GM15510 (cell line): ENCODE data around the gene INMT.

Experiments used
- POLR2A ChIP-seq: IDR thresholded peaks from 3 replicates; pipeline ENCODE4 v1.6.1; 2011; ENCODE audit warnings: borderline replicate concordance; ENCODE audit not compliant: insufficient read length; ENCODE audit errors: extremely low read depth

The INMT gene

DNA sequence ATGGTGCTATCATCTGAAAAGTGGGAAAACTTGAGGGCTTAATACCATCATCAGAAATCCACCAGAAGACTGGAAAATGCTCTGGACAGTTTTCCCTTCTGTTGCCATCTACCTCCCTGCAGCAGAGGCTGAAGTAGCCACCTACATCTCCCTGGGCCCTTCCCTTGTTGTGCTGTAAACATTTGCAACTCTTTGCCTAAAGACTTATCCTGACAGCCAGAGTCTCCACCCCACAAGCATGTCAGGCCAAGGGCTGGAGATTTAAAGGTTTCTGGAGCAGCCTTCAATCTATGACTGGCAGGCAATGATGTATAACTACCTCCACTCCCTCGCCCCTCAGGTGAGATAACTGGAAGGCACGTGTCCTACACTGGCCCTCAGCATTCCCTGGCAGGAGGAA lies 29.7 kb upstream of the INMT start:
- TF ChIP-seq POLR2A: no peak

DNA sequence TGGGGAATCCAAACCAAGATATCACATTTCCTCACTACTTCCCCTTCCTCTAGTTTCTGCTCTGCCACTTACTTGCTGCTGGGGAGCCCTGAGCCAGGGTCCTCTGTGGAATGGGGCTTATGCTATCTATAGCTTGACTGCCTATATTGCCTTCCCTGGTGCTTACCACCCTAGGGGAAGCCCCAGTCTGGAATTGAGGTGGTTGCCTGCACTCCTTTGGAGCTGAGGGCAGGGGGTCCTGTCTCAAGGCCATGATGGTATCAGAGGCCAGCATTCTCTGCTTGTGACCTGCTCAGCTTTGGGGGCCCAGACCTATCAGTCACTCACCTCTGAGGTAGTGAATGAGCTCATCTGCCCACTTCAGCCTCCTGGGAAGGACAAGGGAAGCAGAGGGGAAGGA lies 29.3 kb upstream of the INMT start:
- TF ChIP-seq POLR2A: no peak

DNA sequence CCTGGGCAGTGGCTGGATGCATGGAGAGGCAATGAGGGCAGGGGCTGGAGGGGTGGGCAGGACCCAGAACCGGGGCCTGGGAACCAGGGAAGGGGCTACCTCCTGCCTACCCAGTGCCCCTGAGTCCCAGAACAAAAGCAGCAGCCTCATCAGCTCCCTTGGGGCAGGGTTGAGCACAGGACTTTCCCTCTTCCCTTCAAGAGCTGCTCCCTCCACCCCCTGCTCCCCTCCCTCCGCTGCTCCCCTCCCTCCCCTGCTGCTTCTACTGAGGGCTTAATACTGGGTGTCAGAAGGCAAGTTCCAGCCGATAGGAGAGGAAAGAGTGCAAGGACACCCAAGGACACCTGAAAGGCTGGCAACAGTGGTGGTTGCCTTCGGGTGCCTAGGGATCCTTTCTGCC lies 28.2 kb upstream of the INMT start:
- TF ChIP-seq POLR2A: no peak

DNA sequence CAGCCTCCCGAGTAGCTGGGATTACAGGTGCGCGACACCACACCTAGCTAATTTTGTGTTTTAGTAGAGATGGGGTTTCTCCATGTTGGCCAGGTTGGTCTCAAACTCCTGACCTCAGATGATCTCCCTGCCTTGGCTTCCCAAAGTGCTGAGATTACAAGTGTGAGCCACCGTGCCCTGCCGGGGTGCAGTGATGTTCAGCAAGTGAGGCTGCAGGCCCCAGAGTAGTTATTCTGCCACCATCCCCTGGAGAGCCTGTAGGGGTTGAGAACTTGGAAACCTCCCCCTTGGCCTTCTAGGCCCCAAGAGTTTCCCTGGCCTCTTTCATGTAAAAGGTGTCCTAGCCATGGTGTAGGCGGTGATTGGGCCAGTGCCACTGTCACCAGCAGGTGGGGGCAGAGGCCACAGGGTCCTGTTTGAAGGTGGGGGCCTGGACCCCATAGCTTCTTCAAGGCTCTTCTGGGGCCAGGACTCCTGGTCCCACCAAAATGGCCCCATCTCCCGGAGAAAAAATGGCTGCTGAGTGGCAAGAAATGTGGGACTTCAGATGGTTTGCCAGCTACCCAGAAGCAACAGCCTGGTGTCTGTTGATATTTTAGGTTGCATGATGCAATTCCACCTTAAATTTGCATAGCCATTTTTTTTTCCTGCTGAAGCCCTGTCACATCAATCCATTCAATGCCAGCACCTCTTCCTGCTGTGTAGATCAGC lies 25.5 kb upstream of the INMT start:
- TF ChIP-seq POLR2A: no peak

DNA sequence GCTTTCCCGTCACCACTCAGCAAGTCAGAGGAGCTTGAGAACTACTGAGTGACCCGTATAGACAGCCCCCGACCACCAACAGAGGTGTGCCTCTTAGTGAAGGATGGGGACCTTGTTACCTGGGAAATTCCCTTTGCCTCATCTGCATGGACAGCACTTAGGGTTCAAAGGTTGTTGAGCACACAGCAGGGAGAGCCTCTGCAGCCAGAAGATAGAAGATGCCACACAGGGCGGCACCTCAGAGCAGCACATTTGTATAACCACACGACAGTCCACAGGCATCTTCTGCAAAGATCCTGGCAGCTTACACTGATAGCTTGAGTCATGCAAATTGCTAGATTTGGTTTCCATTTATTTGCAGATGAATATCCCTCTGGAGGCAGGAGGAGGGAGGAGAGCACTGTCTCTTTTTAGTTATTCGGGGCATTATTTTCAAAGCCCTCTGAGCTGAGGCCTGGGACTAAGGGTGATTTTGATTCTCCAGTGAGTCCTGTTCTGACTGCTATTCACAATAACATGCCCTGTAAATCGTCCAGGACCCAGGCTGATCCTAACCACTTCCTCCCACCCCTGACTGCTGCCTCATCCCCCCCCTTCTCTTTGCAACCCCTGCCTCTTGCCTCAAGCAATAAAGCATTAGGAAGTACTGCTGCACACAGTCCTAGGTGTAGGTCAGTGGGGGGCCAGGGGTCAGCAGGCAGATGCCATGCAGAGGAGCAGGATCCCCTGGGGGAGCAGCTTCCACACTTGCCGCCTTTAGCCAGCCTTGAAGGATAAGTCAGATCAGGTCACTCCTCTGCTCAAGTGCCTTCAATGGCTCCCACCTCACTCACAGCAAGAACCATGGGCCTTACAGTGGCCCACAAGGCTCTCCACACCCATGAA lies 24.6 kb upstream of the INMT start:
- no peak for TF ChIP-seq POLR2A

DNA sequence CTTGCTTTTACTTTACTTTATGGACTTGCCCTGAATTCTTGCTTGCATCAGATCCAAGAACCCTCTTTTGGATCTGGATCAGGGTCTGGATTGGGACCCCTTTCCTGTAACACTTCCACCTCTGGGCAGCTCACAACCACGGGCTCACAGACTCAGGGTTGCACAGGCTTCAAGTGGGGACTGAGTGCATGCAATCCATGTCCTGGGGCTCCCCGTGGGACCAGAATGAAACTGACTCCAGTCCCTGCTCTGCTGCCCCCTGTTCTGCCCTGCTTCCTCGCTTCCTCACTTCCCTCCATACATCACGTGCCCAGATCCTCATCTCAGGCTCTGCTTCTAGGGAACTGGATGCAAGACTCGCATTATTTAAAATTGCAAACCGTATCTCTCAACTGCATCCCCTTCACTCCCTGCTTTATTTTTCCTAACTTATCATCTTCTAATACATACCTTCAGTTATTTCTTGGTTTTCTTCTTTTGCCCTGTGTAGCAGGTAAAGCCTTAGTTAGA lies 23.3 kb upstream of the INMT start:
- TF ChIP-seq POLR2A: no peak

DNA sequence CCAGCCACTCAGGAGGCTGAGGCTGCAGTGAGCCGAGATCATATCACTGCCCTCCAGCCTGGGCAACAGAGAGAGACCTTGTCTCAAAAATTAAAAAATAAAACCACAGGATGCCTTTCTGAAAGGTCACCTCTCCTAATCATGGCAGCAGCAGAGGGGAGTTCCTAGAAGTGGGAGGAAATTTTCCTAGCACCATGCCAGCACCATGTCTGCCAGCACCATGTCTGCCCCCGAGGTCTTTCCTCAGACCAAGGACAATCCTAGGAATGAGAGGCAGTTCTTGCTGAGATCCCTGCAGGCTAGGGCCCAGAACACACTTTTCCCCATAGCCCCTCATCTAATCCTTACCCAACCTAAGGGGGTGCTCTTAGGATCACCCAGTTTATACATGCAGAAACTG lies 22.3 kb upstream of the INMT start:
- TF ChIP-seq POLR2A: no peak

DNA sequence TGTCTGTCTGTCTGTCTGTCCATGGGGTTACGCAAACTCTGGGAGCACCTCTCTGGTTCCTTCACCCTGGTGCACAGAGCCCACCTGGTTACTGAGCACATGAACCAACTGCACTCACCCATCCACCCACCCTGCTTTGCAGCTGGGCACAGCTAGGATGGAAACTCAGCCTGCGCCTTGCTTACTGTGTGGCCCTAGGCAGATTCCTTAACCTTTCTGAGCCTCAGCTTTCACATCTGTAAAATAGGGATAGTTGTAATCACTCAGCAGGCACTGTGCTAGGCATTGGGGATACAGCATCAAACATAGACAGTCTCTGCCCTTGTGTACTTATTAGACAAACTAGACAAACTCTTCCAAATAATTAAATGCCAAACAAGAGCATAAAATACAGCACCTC lies 21.8 kb upstream of the INMT start:
- no peak for TF ChIP-seq POLR2A

DNA sequence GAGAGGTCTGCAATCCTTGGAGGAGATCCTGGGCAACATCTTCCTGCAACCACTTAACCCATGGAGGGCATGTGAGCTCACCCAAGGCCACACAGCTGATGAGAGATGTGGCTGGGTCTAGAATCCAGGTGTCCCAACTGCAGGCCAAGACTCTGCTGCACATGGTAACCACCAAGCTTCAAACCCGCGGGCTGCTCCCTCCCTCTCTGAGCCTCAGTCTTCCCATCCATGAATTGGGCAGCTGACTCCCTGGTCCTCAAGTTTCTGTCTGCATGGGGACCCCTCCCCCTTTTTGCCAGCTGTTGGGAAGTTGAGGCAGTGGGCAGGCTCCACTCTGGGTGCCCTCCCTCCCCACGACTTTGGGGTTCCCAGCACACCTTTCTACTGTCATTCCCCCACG lies 20.9 kb upstream of the INMT start:
- no peak for TF ChIP-seq POLR2A

DNA sequence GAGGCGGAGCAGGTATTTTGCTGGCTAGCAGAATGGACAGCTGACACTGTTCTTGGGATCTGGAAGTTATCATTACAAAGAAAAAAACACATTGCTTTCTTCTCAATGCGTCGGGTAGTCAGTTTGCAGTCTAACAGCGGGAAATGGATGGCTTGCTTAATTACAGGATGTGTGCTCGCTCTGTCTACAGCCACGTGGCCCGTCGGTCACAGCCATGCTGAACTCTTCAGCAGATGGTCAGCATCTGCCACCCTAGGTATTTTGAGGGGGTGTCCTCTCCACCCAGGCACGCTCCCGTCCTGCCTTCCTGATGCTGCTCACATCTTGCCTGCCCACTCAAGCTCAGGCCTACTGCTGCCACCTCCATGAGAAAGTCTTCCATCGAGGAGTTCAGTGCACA lies 20.4 kb upstream of the INMT start:
- no peak for TF ChIP-seq POLR2A

DNA sequence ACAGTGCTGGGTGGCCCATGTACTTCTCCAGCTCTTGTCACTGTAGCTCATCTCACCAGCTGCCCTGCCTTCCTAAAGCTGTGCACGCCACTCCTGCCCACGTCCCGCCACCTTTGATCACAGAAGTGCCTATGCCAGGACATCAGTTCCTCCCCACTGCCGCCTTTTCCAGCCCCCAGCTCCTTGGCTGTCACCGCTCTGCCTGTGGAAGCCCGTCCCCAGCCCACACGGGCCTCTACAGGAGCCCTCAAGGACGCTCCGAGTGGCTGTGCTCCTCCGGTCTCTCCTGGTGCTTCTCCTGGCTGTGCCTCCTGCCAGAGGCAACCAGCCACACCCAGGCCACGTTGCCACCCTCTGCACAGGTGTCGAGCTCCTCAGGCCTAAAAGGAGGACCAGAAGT lies 19.3 kb upstream of the INMT start:
- no peak for TF ChIP-seq POLR2A

DNA sequence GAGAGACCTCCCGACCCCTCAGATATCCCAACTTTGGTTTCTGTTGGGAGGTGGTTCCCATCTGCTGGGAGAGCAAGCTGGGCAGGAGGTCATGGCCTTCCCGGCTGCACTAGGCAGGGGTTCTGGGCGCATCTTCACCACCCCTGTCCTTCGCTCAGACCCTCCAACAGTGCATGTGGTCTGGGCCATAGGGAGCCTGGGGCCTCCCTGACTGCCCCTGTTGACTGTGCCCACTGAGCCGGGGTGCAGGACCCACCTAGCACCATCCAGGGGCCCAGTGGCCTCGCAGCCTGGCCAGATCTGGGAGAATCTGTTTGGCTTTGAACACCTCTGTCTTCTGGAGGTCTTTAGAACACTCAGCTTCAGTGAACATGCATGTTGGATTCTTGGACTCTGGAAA lies 18.7 kb upstream of the INMT start:
- TF ChIP-seq POLR2A: no peak

DNA sequence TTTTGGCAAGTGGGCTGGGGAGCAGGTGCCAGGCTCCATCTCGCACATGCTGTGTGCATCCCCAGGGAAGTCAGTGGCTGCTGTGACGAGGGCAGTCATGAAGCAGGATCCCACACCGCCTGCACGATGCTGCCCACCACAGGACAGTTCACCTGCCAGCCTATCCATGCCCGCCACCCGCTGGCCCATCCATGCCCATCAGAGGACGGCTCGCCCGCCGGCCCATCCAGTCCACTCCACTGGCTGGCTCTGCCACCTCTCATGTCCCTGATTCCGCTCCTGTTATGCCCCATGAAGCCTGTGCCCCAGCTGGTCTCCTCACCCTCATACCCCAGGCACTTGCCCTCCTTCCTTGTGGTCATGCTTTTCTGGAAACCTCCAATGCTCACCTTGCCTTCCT lies 18.2 kb upstream of the INMT start:
- TF ChIP-seq POLR2A: no peak

DNA sequence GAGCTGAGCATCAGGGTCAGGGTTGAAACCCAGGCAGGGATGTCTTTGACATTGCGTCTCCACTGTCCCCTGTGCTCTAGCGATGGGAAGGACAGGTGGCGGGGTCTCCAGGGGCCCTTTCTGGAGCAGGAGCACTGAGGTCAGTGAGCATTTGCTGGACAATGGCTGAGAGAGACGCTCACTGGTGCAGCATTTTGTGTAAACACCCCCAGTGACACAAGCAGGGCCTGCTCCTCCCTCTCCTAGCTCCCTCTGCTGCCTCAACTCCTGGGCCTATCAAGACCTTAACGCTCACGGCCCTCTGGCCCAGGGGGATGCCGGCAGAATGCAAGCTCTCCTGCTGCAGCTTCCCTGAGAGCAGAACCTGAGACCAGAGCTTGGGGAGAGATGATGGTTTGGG lies 17.4 kb upstream of the INMT start:
- TF ChIP-seq POLR2A: no peak

DNA sequence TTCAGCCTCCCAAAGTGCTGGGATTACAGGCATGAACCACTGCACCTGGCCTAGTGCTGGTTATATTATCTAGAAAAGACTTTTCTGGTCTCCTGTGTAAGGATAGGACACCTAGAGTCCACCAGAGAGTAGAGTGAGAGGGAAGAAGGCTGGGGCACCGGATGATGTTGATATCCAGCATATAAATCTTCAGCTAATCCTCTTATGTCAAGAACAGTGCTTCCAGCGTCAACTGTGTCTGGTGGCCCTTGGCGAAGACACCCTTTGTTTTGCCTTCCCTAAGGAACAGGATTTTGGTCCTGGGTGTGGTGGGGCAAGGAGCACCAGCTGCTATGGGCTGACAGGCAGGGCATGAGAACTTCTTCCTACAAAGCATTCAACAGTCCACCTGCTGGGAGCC lies 16.3 kb upstream of the INMT start:
- no peak for TF ChIP-seq POLR2A

DNA sequence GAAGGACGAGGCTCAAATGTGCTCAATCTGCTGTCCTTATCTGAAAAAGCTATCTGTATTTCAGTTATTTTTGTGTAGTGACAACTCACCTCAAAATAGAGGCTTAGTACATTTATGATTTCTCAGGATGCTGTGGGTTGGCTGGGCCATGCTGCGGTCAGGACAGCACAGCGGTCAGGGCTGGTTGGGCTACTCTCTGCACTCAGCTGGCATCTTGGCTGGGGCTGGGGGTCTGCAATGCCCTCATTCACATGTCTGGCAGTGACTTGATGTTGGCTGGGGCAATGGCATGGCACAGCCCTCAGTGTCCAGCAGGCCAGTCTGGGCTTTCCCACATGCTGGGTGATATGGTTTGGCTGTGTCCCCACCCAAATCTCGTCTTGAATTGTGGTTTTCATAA lies 15.6 kb upstream of the INMT start:
- no peak for TF ChIP-seq POLR2A
